H9 (cell line): ENCODE measurements around the gene AFMID. TPM values are rescaled to one million over a fixed set of nuclear protein-coding genes. Genes with fewer than 3 reads are reported as not detected.

ENCODE experiments used
- DNase-seq: peaks from one replicate; pipeline ENCODE4 v3.0.0-alpha.2; 2017
- H2AFZ ChIP-seq: one replicate; pipeline ENCODE4 v1.6.1; 2013; ENCODE audit warnings: mild to moderate bottlenecking, low read length, control low read depth, moderate library complexity
- H2AK5ac ChIP-seq: 2 replicates; pipeline ENCODE4 v1.6.1; 2013; ENCODE audit warnings: low read length, control low read depth, mixed read lengths; ENCODE audit not compliant: insufficient read length
- H2BK120ac ChIP-seq: one replicate; pipeline ENCODE4 v1.6.1; 2013; ENCODE audit warnings: low read depth, mild to moderate bottlenecking, low read length, control low read depth, inconsistent platforms; ENCODE audit not compliant: poor library complexity, severe bottlenecking
- H2BK12ac ChIP-seq: 2 replicates; pipeline ENCODE4 v1.6.1; 2013; ENCODE audit warnings: low read length, control low read depth, mixed read lengths, low read depth; ENCODE audit not compliant: insufficient read length
- H2BK15ac ChIP-seq: 2 replicates; pipeline ENCODE4 v1.6.1; 2013; ENCODE audit warnings: low read depth, low read length, control low read depth
- H2BK20ac ChIP-seq: one replicate; pipeline ENCODE4 v1.6.1; 2013; ENCODE audit warnings: low read depth, mild to moderate bottlenecking, low read length, control low read depth, inconsistent platforms; ENCODE audit not compliant: poor library complexity, severe bottlenecking
- H2BK5ac ChIP-seq: 2 replicates; pipeline ENCODE4 v1.6.1; 2013; ENCODE audit warnings: low read length, control low read depth, mixed read lengths; ENCODE audit not compliant: insufficient read length
- H3K14ac ChIP-seq: 2 replicates; pipeline ENCODE4 v1.6.1; 2013; ENCODE audit warnings: low read length, control low read depth; ENCODE audit not compliant: insufficient read depth
- H3K18ac ChIP-seq: 2 replicates; pipeline ENCODE4 v1.6.1; 2013; ENCODE audit warnings: low read depth, mild to moderate bottlenecking, mixed read lengths, low read length, control low read depth; ENCODE audit not compliant: insufficient read length
- H3K23ac ChIP-seq: 2 replicates; pipeline ENCODE4 v1.6.1; 2013; ENCODE audit warnings: low read length, control low read depth, mixed read lengths, low read depth; ENCODE audit not compliant: insufficient read length
- H3K23me2 ChIP-seq: 2 replicates; pipeline ENCODE4 v1.6.1; 2013; ENCODE audit warnings: low read depth, mild to moderate bottlenecking, mixed read lengths, low read length, control low read depth; ENCODE audit not compliant: insufficient read length, poor library complexity, severe bottlenecking
- H3K27ac ChIP-seq: 2 replicates; pipeline ENCODE4 v1.5.1; 2013; ENCODE audit warnings: low read length, control low read depth, mixed read lengths, low read depth; ENCODE audit not compliant: insufficient read length
- H3K27me3 ChIP-seq: 2 replicates; pipeline ENCODE4 v1.6.1; 2013; ENCODE audit warnings: low read length, control low read depth, inconsistent platforms; ENCODE audit not compliant: insufficient read depth
- H3K4ac ChIP-seq: 2 replicates; pipeline ENCODE4 v1.6.1; 2013; ENCODE audit warnings: low read depth, mild to moderate bottlenecking, control low read depth, inconsistent platforms, low read length, moderate library complexity
- H3K4me1 ChIP-seq: 2 replicates; pipeline ENCODE4 v1.6.1; 2013; ENCODE audit warnings: low read length, control low read depth, inconsistent platforms; ENCODE audit not compliant: insufficient read depth
- H3K4me2 ChIP-seq: 2 replicates; pipeline ENCODE4 v1.6.1; 2013; ENCODE audit warnings: low read length, control low read depth, mixed read lengths; ENCODE audit not compliant: insufficient read length, insufficient read depth
- H3K56ac ChIP-seq: 2 replicates; pipeline ENCODE4 v1.6.1; 2013; ENCODE audit warnings: low read depth, mild to moderate bottlenecking, mixed read lengths, low read length, control low read depth; ENCODE audit not compliant: insufficient read length
- H3K79me1 ChIP-seq: 2 replicates; pipeline ENCODE4 v1.6.1; 2013; ENCODE audit warnings: low read depth, mild to moderate bottlenecking, moderate library complexity, low read length, control low read depth, inconsistent platforms; ENCODE audit not compliant: insufficient read depth, poor library complexity, severe bottlenecking
- H3K79me2 ChIP-seq: 2 replicates; pipeline ENCODE4 v1.6.1; 2013; ENCODE audit warnings: low read length, control low read depth, inconsistent platforms; ENCODE audit not compliant: insufficient read depth
- H3K9ac ChIP-seq: 2 replicates; pipeline ENCODE4 v1.6.1; 2013; ENCODE audit warnings: low read length, control low read depth, mixed read lengths; ENCODE audit not compliant: insufficient read length; ENCODE audit errors: extremely low read depth
- H3K9me3 ChIP-seq: one replicate; pipeline ENCODE4 v1.6.1; 2013; ENCODE audit warnings: low read depth, low read length, inconsistent platforms; ENCODE audit not compliant: control insufficient read depth
- H3T11ph ChIP-seq: one replicate; pipeline ENCODE4 v1.6.1; 2013; ENCODE audit warnings: mild to moderate bottlenecking, low read length, control low read depth, inconsistent platforms
- H4K20me1 ChIP-seq: one replicate; pipeline ENCODE4 v1.6.1; 2013; ENCODE audit not compliant: control insufficient read depth, insufficient read length, insufficient read depth
- H4K5ac ChIP-seq: 2 replicates; pipeline ENCODE4 v1.6.1; 2013; ENCODE audit warnings: low read depth, mild to moderate bottlenecking, mixed read lengths, low read length, control low read depth; ENCODE audit not compliant: insufficient read length
- H4K8ac ChIP-seq: replicated peaks from 2 replicates; pipeline ENCODE4 v1.6.1; 2013; ENCODE audit warnings: low read length, control low read depth, mixed read lengths, low read depth; ENCODE audit not compliant: insufficient read length
- H4K91ac ChIP-seq: 2 replicates; pipeline ENCODE4 v1.6.1; 2013; ENCODE audit warnings: low read depth, mild to moderate bottlenecking, moderate library complexity, mixed read lengths, low read length, control low read depth; ENCODE audit not compliant: insufficient read length
- H3K27ac Mint-ChIP-seq, 3 experiments: 2 replicates in 2 of 3; 3 replicates in 1 of 3; pipeline ENCODE4 v1.8.0; 2020 to 2021; ENCODE audit warnings: mixed read lengths in 3 of 3, mild to moderate bottlenecking in 1 of 3, moderate library complexity in 1 of 3
- H3K27me3 Mint-ChIP-seq: 2 replicates; pipeline ENCODE4 v1.8.0; 2021; ENCODE audit warnings: low read depth, mild to moderate bottlenecking, moderate library complexity, mixed read lengths
- H3K36me3 Mint-ChIP-seq, 3 experiments: 2 replicates in 2 of 3; 3 replicates in 1 of 3; pipeline ENCODE4 v1.8.0; 2020 to 2021; ENCODE audit warnings: low read depth in 3 of 3, mixed read lengths in 3 of 3; ENCODE audit not compliant: insufficient read depth in 1 of 3
- H3K4me1 Mint-ChIP-seq, 2 experiments: 2 replicates each; pipeline ENCODE4 v1.8.0; 2020; ENCODE audit warnings: mixed read lengths in 2 of 2
- H3K4me3 Mint-ChIP-seq, 2 experiments: 2 replicates in 1 of 2; 3 replicates in 1 of 2; pipeline ENCODE4 v1.8.0; 2020 to 2021; ENCODE audit warnings: mild to moderate bottlenecking in 2 of 2, mixed read lengths in 2 of 2, moderate library complexity in 1 of 2
- H3K9me3 Mint-ChIP-seq, 2 experiments: 2 replicates in 1 of 2; 3 replicates in 1 of 2; pipeline ENCODE4 v1.8.0; 2020; ENCODE audit warnings: mild to moderate bottlenecking in 2 of 2, mixed read lengths in 2 of 2, moderate library complexity in 1 of 2
- WGBS: extraction: QIAGEN DNeasy Blood & Tissue Kit; methylation state at CpG from one replicate; pipeline ENCODE4 v1.1.7; 2013; ENCODE audit warnings: missing lambda C conversion rate, low lambda C conversion rate, mixed read lengths; ENCODE audit not compliant: insufficient read length; ENCODE audit errors: extremely low coverage; 5-methylcytosine and 5-hydroxymethylcytosine counted together
- total RNA-seq: library from RNA; stranded (reverse); gene quantifications from 2 replicates; pipeline ENCODE4 v1.2.1, GENCODE V29; 2021
- TF ChIP-seq, protein P1 (sequence below): fragments of 200-600 bp; sonication (generic); conservative IDR thresholded peaks from 3 replicates; pipeline ENCODE4 v1.8.0; 2021; ENCODE audit warnings: antibody characterized with exemption, mild to moderate bottlenecking

AFMID gene
- total RNA-seq, 1 experiment from 2014 or later = 64.1 TPM

- no peaks in the 10 kb centered on the region; a peak in 1 of 5 replicates for H3K9me3 Mint-ChIP-seq
Observed at GRCh38 chr17:78182504-78182903, 4.7 kb upstream of the AFMID start.

More at GRCh38 chr17:78182504-78182903, 4.7 kb upstream of the AFMID start:
- Histone ChIP-seq H2BK15ac (no peak overlapping the region), H3K4ac (no peak overlapping the region), H3K4me1 (no peaks in the 10 kb centered on the region), H3K9me3 (no peaks in the 10 kb centered on the region), H4K5ac (no peak overlapping the region), H2BK12ac (no peak overlapping the region), H3T11ph (no peak overlapping the region), H3K56ac (no peak overlapping the region), H3K27ac (no peak overlapping the region), H3K14ac (no peak overlapping the region), H3K23me2 (peaks cover 6% of the 10 kb centered on the region), H3K23ac (no peak overlapping the region), H3K79me1 (peaks cover 2% of the 10 kb centered on the region), H2AFZ (no peak overlapping the region), H3K18ac (no peak overlapping the region), H2AK5ac (no peak overlapping the region), H3K4me2 (no peak overlapping the region), H4K91ac (no peak overlapping the region), H4K8ac (no peak overlapping the region), H3K9ac (no peak overlapping the region), H2BK20ac (no peak overlapping the region), H3K79me2 (peaks cover 9% of the 10 kb centered on the region; the same call in 1 of the 2 replicates), H3K27me3 (no peaks in the 10 kb centered on the region), H2BK5ac (no peak overlapping the region), H2BK120ac (no peak overlapping the region), H4K20me1 (no peaks in the 10 kb centered on the region)
- WGBS = no CpG with 5 or more reads among the region's 13 CpGs
- no peak for DNase-seq
- H3K4me3 Mint-ChIP-seq = no peak overlapping the region; a peak in 1 of 5 replicates
- H3K27me3 Mint-ChIP-seq = no peaks in the 10 kb centered on the region
- TF ChIP-seq, protein P1, sequence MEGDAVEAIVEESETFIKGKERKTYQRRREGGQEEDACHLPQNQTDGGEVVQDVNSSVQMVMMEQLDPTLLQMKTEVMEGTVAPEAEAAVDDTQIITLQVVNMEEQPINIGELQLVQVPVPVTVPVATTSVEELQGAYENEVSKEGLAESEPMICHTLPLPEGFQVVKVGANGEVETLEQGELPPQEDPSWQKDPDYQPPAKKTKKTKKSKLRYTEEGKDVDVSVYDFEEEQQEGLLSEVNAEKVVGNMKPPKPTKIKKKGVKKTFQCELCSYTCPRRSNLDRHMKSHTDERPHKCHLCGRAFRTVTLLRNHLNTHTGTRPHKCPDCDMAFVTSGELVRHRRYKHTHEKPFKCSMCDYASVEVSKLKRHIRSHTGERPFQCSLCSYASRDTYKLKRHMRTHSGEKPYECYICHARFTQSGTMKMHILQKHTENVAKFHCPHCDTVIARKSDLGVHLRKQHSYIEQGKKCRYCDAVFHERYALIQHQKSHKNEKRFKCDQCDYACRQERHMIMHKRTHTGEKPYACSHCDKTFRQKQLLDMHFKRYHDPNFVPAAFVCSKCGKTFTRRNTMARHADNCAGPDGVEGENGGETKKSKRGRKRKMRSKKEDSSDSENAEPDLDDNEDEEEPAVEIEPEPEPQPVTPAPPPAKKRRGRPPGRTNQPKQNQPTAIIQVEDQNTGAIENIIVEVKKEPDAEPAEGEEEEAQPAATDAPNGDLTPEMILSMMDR = no peak
- H3K4me1 Mint-ChIP-seq = peaks cover 19 to 25% of the 10 kb centered on the region in 2 experiments
- no peak overlapping the region for H3K27ac Mint-ChIP-seq
- peaks cover 56 to 76% (median 75%) of the 10 kb centered on the region in 3 experiments for H3K36me3 Mint-ChIP-seq
